ENCODE data around the gene KCNE5. TPM values are rescaled to one million over a fixed set of nuclear protein-coding genes. Genes with fewer than 3 reads are reported as not detected.
A peak's percentile ranks its signal among the peaks of the same experiment; 100 is the strongest.

KCNE5 gene
- total RNA-seq, 1 experiment from 2014 or later: 3.7 TPM

GRCh38 chrX:109600237-109600651 lies 24.7 kb downstream of the KCNE5 start:
- Histone ChIP-seq H3K27me3 (ENCODE audit: insufficient read depth, low read length) (no peaks in the 10 kb centered on the region), H3K79me2 (ENCODE audit: insufficient read depth, low read length) (no peaks in the 10 kb centered on the region), H2BK12ac (ENCODE audit: insufficient read length, low read depth, low read length) (no peak overlapping the region), H4K91ac (ENCODE audit: insufficient read length, low read depth, low read length) (no peak overlapping the region), H3K23ac (ENCODE audit: insufficient read length, low read depth, low read length) (no peak overlapping the region), H3K56ac (ENCODE audit: insufficient read length, low read depth, low read length) (no peak overlapping the region), H4K5ac (ENCODE audit: insufficient read length, low read depth, low read length) (no peak overlapping the region), H3K23me2 (ENCODE audit: insufficient read length, low read depth, low read length, poor library complexity, severe bottlenecking) (no peaks in the 10 kb centered on the region), H3K27ac (ENCODE audit: insufficient read length, low read depth, low read length) (no peak overlapping the region), H3K9me3 (ENCODE audit: control insufficient read depth, low read depth, low read length) (no peaks in the 10 kb centered on the region), H3K4me2 (ENCODE audit: insufficient read depth, insufficient read length, low read length) (peak overlapping the region; percentile 63), H2BK120ac (ENCODE audit: low read depth, low read length, poor library complexity, severe bottlenecking) (no peak overlapping the region), H2BK5ac (ENCODE audit: insufficient read length, low read length) (no peak overlapping the region), H2BK20ac (ENCODE audit: low read depth, low read length, poor library complexity, severe bottlenecking) (no peak overlapping the region), H4K8ac (replicated peaks; ENCODE audit: insufficient read length, low read depth, low read length) (no peak overlapping the region), H3K79me1 (ENCODE audit: insufficient read depth, low read depth, low read length, poor library complexity, severe bottlenecking) (no peaks in the 10 kb centered on the region), H4K20me1 (ENCODE audit: control insufficient read depth, insufficient read depth, insufficient read length) (no peaks in the 10 kb centered on the region), H3K18ac (ENCODE audit: insufficient read length, low read depth, low read length) (no peak overlapping the region), H3K9ac (ENCODE audit: extremely low read depth, insufficient read length, low read length) (no peak overlapping the region), H3K4me1 (ENCODE audit: insufficient read depth, low read length) (no peaks in the 10 kb centered on the region), H3T11ph (ENCODE audit: low read length) (no peak overlapping the region), H2AK5ac (ENCODE audit: insufficient read length, low read length) (no peak overlapping the region), H2BK15ac (ENCODE audit: low read depth, low read length) (no peak overlapping the region), H3K14ac (ENCODE audit: insufficient read depth, low read length) (no peak overlapping the region), H3K4ac (ENCODE audit: low read depth, low read length) (no peak overlapping the region), H2AFZ (ENCODE audit: low read length) (no peak overlapping the region)
- Mint-ChIP-seq H3K27ac (peak overlapping the region in 1 of 3 experiments; percentile 57; a peak in 2 of 7 replicates), H3K27me3 (ENCODE audit: low read depth) (peaks cover 14% of the 10 kb centered on the region), H3K36me3 (ENCODE audit: insufficient read depth in 1 of 3, low read depth in 3 of 3) (no peaks in the 10 kb centered on the region), H3K9me3 (no peaks in the 10 kb centered on the region), H3K4me1 (peaks cover 14 to 32% of the 10 kb centered on the region in 2 experiments), H3K4me3 (peak overlapping the region in 1 of 2 experiments; percentile 11; a peak in 2 of 5 replicates)
- TF ChIP-seq, protein P1, sequence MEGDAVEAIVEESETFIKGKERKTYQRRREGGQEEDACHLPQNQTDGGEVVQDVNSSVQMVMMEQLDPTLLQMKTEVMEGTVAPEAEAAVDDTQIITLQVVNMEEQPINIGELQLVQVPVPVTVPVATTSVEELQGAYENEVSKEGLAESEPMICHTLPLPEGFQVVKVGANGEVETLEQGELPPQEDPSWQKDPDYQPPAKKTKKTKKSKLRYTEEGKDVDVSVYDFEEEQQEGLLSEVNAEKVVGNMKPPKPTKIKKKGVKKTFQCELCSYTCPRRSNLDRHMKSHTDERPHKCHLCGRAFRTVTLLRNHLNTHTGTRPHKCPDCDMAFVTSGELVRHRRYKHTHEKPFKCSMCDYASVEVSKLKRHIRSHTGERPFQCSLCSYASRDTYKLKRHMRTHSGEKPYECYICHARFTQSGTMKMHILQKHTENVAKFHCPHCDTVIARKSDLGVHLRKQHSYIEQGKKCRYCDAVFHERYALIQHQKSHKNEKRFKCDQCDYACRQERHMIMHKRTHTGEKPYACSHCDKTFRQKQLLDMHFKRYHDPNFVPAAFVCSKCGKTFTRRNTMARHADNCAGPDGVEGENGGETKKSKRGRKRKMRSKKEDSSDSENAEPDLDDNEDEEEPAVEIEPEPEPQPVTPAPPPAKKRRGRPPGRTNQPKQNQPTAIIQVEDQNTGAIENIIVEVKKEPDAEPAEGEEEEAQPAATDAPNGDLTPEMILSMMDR (conservative IDR thresholded peaks at IDR 0.05): no peak
- no CpG with 5 or more reads among the region's 16 CpGs for WGBS (ENCODE audit: extremely low coverage, insufficient read length, low lambda C conversion rate)
- peak; percentile 40 for DNase-seq

All from H9 (cell line).